Neural progenitor cell (in vitro differentiated cells): ENCODE results near the gene NDUFB6. TPM values are rescaled to one million over a fixed set of nuclear protein-coding genes. Genes with fewer than 3 reads are reported as not detected.
A peak's percentile ranks its signal among the peaks of the same experiment; 100 is the strongest.

Source experiments
- DNase-seq: peaks from one replicate; pipeline ENCODE4 v3.0.0-alpha.2; 2016; ENCODE audit warnings: low spot score
- H2AFZ ChIP-seq: fragments of 200-600 bp; sonication (generic); replicated peaks from 2 replicates; pipeline ENCODE4 v1.6.1; 2016; ENCODE audit warnings: antibody characterized with exemption
- H3F3A ChIP-seq: fragments of 200-600 bp; sonication (generic); 2 replicates; pipeline ENCODE4 v1.6.1; 2016; ENCODE audit warnings: antibody characterized with exemption, low read depth
- H3K27ac ChIP-seq: fragments of 200-600 bp; sonication (generic); 2 replicates; pipeline ENCODE4 v1.5.1; 2016; ENCODE audit warnings: mild to moderate bottlenecking
- H3K27me3 ChIP-seq: fragments of 200-600 bp; sonication (generic); 2 replicates; pipeline ENCODE4 v1.6.1; 2016; ENCODE audit warnings: mild to moderate bottlenecking, moderate library complexity
- H3K36me3 ChIP-seq: fragments of 200-600 bp; sonication (generic); 2 replicates; pipeline ENCODE4 v1.5.1; 2016
- H3K4me1 ChIP-seq: fragments of 200-600 bp; sonication (generic); 2 replicates; pipeline ENCODE4 v1.6.1; 2016; ENCODE audit warnings: mixed run types
- H3K4me2 ChIP-seq: fragments of 200-600 bp; sonication (generic); 2 replicates; pipeline ENCODE4 v1.6.1; 2016
- H3K4me3 ChIP-seq: fragments of 200-600 bp; sonication (generic); 2 replicates; pipeline ENCODE4 v1.5.1; 2016
- H3K79me2 ChIP-seq: fragments of 200-600 bp; sonication (generic); 2 replicates; pipeline ENCODE4 v1.6.1; 2016; ENCODE audit warnings: low read depth
- H3K9ac ChIP-seq: fragments of 200-600 bp; sonication (generic); 2 replicates; pipeline ENCODE4 v1.6.1; 2016
- H3K9me3 ChIP-seq: fragments of 200-600 bp; sonication (generic); 2 replicates; pipeline ENCODE4 v1.5.1; 2016; ENCODE audit warnings: low read depth
- H4K20me1 ChIP-seq: fragments of 200-600 bp; sonication (generic); 2 replicates; pipeline ENCODE4 v1.6.1; 2016; ENCODE audit warnings: low read depth
- H3K27ac Mint-ChIP-seq: 3 replicates; pipeline ENCODE4 v1.8.0; 2021; ENCODE audit warnings: mixed read lengths
- H3K27me3 Mint-ChIP-seq: 2 replicates; pipeline ENCODE4 v1.8.0; 2022; ENCODE audit warnings: low read depth, mild to moderate bottlenecking, inconsistent platforms, moderate library complexity, mixed read lengths; ENCODE audit not compliant: insufficient read depth
- H3K36me3 Mint-ChIP-seq: 3 replicates; pipeline ENCODE4 v1.8.0; 2021; ENCODE audit warnings: mixed read lengths
- H3K4me1 Mint-ChIP-seq: 3 replicates; pipeline ENCODE4 v1.8.0; 2021; ENCODE audit warnings: mixed read lengths
- H3K4me3 Mint-ChIP-seq: 3 replicates; pipeline ENCODE4 v1.8.0; 2021; ENCODE audit warnings: mild to moderate bottlenecking, moderate library complexity, mixed read lengths
- H3K9me3 Mint-ChIP-seq: 3 replicates; pipeline ENCODE4 v1.8.0; 2020; ENCODE audit warnings: mixed read lengths
- CTCF ChIP-seq: fragments of 200-600 bp; sonication (generic); IDR thresholded peaks from 2 replicates; pipeline ENCODE4 v1.5.1; 2017; ENCODE audit warnings: antibody characterized with exemption, mild to moderate bottlenecking
- EZH2 ChIP-seq: fragments of 200-600 bp; sonication (generic); IDR thresholded peaks from 2 replicates; pipeline ENCODE4 v1.6.1; 2017; ENCODE audit warnings: antibody characterized with exemption, mild to moderate bottlenecking, moderate library complexity
- EZH2phosphoT487 ChIP-seq: fragments of 200-600 bp; sonication (generic); IDR thresholded peaks from 2 replicates; pipeline ENCODE4 v1.6.1; 2017; ENCODE audit warnings: antibody characterized with exemption
- total RNA-seq: library from RNA; depleted of rRNA; stranded (reverse); fragments of >200 nt; gene quantifications from 2 replicates; pipeline ENCODE4 v1.2.3, GENCODE V29; 2015; ENCODE audit warnings: low replicate concordance

NDUFB6 gene
- total RNA-seq, 1 donor from 2014 or later = 64.9 TPM

- TF ChIP-seq CTCF = no peak
- TF ChIP-seq EZH2phosphoT487 = no peak
- no peak for TF ChIP-seq EZH2
- Histone ChIP-seq H3K27ac (no peak overlapping the region), H3K9ac (no peak overlapping the region), H3K79me2 (no peaks in the 10 kb centered on the region), H3K9me3 (no peaks in the 10 kb centered on the region), H3F3A (peaks cover 4% of the 10 kb centered on the region), H3K36me3 (no peaks in the 10 kb centered on the region), H3K27me3 (no peaks in the 10 kb centered on the region), H2AFZ (no peak overlapping the region), H3K4me2 (peak overlapping the region; percentile 6), H3K4me1 (no peaks in the 10 kb centered on the region), H3K4me3 (no peak overlapping the region), H4K20me1 (no peaks in the 10 kb centered on the region)
- Mint-ChIP-seq H3K9me3 (no peaks in the 10 kb centered on the region), H3K36me3 (peaks cover 4% of the 10 kb centered on the region), H3K4me1 (peaks cover 8% of the 10 kb centered on the region), H3K27me3 (peaks cover 2% of the 10 kb centered on the region), H3K4me3 (no peak overlapping the region), H3K27ac (peak overlapping the region; percentile 27)
- peak; percentile 29 for DNase-seq
Measured at GRCh38 chr9:32503008-32503407, 70.0 kb downstream of the NDUFB6 start.

Other genes with a start within 250 kb of the NDUFB6 start
- gene ACO1, start 188.5 kb downstream of the NDUFB6 start, total RNA-seq = 37.6 and 38.2 TPM in 2 replicates
- 5.7 and 9.9 TPM in 2 replicates for gene RIGI, start 47.0 kb downstream of the NDUFB6 start, total RNA-seq
- gene SMIM27, start 20.8 kb downstream of the NDUFB6 start, total RNA-seq = 6.4 and 9.7 TPM in 2 replicates
- gene TOPORS, start 20.6 kb downstream of the NDUFB6 start, total RNA-seq = 33.9 and 51.3 TPM in 2 replicates
- gene TAF1L, start 62.5 kb upstream of the NDUFB6 start, total RNA-seq = not detected in 2 replicates
- gene TMEM215, start 210.4 kb upstream of the NDUFB6 start, total RNA-seq = not detected in 2 replicates